ENCODE measurements around the gene PPM1N.

The PPM1N gene

DNA sequence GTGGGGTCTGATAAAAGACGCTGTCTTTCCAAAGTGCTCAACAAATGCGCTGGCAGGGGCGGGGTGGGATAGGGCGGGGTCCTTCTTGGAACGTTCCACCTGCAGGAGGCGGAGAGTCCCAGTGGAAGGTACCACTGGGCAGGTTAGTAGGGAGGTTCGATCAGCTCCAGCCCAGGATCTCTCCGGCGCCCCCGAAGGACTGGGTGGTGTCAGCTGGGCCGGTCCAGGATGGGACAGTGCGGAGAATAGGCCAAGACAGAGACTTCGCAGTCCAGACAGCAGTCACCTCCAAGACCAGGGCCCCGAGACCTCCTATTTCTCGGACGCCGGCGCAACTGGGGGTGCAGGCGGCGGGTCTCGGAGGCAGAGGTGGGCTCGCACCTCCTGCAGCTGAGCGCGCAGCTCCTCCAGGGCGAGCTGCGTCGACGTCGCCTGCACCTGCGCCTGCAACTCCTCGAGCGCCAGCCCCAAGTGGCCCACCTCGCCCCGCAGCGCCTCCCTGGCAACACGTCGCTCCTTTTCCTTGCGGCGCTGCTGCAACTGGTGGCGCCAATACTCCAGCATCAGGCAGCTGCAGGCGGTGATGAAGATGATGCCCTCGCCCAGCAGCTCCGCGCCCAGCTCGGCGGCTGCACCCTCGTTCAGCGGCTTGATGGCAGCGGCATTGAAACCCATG lies 30.6 kb downstream of the PPM1N start:
- DNase-seq (ENCODE audit: low read depth, low spot score) = no peak

- DNase-seq (ENCODE audit: low read depth, low spot score) = no peak
Observed at GRCh38 chr19:45529420-45529785, 31.2 kb downstream of the PPM1N start.

DNA sequence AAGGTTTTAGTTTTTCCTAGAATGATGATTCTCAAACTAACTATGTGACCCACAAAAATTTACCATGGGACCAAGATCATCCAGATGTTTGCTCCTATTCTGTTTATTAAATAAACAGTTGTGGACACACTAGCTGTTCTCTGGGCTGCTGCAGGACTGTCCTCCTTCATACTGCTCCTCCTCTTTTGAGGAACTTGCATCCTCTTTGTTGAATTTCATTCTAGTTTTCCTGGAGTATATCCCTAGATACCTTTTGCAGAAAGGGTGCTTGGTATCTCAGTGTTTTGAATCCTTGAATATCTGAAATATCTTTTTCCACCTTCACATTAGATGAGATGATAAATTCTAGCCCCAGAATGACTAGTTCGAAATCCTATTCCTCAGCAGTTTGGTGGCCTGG lies 33.1 kb downstream of the PPM1N start:
- no peak for DNase-seq (ENCODE audit: low read depth, low spot score)

GRCh38 chr19:45539459-45539858 lies 41.2 kb downstream of the PPM1N start:
- DNase-seq (ENCODE audit: low read depth, low spot score) = no peak

GRCh38 chr19:45542234-45542668 lies 44.0 kb downstream of the PPM1N start:
- no peak for DNase-seq (ENCODE audit: low read depth, low spot score)

DNA sequence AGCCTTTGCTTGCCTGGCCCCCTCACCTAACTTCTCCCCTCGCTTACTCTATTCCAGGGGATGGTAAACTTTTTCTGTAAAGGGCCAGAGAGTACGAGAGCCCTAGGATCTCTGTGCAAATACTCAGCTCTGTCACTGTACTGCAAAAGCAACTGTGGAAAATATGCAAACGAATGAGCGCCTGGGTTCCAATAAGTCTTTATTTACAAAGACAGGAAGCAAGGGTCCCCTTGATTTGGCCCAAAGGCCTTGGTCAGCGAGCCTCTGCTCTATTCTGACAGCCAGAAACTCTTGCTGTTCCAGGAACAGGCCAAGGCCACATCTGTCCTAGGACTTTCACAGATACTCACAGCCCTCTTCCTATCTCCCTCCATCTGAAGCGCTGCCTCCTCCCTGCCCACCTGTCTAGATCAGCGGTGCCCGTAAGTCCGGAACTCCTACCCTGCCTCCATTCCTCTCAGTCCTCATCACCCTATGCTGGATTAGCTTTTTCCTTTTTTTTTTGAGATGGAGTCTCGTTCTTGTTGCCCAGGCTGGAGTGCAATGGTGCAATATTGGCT lies 49.0 kb downstream of the PPM1N start:
- no peak for DNase-seq (ENCODE audit: low read depth, low spot score)

- no peak for DNase-seq (ENCODE audit: low read depth, low spot score)
Observed at GRCh38 chr19:45547965-45548609, 49.8 kb downstream of the PPM1N start.

Data from brain pericyte (primary cell).